ENCODE data around the gene ARID3C.

Gene ARID3C, protein sequence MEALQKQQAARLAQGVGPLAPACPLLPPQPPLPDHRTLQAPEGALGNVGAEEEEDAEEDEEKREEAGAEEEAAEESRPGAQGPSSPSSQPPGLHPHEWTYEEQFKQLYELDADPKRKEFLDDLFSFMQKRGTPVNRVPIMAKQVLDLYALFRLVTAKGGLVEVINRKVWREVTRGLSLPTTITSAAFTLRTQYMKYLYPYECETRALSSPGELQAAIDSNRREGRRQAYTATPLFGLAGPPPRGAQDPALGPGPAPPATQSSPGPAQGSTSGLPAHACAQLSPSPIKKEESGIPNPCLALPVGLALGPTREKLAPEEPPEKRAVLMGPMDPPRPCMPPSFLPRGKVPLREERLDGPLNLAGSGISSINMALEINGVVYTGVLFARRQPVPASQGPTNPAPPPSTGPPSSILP

DNA sequence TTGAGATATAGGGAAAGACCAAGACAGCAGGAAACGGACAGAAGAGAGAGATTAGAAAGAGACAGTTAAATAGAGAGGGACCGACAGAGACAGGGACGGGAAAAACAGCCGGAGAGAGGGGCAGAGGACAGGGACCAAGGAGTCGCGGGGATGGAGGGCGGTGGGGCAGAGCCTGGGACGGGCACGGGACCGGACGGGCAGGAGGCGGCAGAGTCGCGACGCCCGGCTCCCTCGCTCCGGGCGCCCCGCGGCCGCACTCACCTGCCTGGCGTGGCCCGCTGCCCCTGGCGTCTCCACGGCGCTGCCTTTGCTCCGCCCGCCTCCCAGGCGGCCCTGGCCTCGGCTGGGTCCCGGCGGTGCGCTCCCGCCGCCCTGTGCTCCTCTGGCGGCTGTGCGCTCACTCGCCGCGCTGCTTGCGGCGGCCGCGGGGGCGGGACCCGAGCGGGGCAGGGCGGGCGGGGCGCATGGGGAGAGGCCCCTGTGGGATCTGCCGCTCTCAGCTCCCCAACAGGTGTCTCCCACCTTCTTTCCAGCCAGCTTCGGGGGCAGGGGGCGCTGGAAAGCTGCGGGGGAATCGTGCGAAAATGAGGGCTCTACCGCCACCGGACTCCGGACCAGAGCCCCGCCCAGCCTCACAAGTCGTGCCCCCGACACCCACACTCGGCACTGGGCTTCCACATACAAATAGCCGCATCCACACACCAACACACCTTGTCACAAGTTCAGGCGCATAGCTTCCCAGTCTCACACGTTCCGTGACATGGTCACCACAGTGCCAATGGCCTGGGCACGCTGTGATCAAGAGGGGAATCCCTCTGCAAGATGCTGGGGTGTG, at the start of gene ARID3C:
Gene ARID3C (minus strand): TSS at position 411 of the 835 bp plus-strand sequence. CDS start 1,052 bp downstream, outside the sequence.
- DNase-seq (ENCODE audit: low read depth in 2 of 2), result no peak

DNA sequence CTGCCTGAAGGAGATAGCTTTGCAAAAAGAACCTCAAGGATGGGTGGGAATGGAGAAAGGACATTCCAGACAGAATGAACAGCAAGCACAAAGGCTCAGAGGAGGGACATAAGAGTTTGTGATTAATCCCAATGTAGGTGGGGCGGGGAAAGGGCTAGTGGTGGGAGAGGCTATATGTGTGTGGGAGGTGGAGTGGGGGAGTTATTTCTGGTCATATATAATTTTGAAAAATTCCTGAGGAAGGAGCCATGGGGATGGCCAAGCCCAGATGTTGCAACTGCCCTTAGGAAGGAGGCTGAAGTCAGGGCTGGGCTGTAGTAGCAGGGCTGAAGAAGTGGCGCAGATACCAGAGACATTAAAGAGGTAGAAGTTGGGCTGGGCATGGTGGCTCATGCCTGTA, 47.0 kb upstream of the ARID3C start:
- no peak for DNase-seq (ENCODE audit: low read depth in 2 of 2)

DNA sequence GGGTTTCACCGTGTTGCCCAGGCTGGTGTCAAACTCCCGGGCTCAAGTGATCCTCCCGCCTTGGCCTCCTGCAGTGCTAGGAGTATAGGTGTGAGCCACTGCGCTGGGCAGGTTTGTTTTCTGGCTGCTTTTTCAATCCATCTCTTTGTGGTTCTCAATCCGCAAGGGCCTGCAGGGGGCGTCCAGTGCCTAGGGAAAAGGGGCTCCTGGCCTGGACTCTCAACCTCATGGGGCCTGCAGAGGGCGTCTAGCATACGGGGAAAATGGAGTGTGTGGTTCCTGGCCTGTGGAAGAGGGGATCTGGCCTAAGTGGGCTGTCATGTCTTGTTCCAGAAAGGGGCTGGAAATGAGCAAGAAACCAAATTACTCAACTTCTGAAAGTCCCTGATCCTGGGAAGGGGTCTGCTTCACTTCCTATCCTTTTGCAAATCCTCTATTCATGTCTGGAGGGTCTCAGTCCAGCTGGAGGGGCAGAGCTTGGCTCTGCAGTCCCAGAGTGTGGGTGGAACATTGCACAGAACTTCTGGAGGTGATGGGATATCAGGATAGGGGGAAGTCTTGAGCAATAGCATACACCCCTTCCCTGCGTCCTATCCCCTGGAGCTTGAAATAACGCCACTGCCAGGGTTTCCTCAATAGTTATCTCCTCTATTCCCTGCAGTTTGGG, 46.3 kb upstream of the ARID3C start:
- peak in 1 of 2 donors; percentile 36 for DNase-seq (ENCODE audit: low read depth in 2 of 2)

DNA sequence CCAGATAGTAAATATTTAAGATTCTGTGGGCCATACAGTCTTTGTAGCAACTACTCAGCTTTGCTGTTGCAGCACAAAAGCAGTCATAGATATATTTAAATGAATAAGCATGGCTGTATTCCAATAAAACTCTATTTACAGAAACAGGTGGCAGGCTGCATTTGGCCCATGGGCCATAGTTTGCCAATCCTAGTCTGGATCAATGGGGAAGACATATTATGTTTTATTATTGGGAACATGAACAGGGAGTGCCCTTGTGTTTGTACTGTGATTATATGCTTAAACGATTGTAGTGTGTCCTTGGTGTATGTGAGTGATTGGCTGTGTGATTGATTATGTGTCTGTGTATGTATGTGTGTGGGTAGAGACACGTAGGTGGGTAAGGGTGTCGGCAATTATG, 45.6 kb upstream of the ARID3C start:
- DNase-seq (ENCODE audit: low read depth in 2 of 2), result no peak

DNA sequence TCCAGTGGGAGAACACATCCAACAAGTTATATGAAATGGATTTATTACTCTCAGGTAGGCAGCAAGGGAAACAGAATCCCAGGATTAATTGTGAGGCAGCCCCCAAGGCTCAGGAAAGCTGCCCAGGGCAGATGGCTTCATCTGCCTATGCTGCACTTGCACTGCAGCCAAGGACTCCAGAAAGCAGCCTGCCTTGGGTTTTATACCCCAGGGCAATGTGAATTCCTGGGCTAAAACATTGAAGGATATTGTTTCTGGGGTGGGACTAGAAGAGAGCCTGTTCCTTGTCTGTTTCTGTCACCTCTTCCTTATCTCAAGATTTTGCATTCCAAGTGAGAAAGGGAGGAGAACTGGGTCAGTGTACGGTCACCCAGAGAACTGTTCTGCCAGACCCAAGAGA, 42.4 kb upstream of the ARID3C start:
- DNase-seq (ENCODE audit: low read depth in 2 of 2), result no peak

DNA sequence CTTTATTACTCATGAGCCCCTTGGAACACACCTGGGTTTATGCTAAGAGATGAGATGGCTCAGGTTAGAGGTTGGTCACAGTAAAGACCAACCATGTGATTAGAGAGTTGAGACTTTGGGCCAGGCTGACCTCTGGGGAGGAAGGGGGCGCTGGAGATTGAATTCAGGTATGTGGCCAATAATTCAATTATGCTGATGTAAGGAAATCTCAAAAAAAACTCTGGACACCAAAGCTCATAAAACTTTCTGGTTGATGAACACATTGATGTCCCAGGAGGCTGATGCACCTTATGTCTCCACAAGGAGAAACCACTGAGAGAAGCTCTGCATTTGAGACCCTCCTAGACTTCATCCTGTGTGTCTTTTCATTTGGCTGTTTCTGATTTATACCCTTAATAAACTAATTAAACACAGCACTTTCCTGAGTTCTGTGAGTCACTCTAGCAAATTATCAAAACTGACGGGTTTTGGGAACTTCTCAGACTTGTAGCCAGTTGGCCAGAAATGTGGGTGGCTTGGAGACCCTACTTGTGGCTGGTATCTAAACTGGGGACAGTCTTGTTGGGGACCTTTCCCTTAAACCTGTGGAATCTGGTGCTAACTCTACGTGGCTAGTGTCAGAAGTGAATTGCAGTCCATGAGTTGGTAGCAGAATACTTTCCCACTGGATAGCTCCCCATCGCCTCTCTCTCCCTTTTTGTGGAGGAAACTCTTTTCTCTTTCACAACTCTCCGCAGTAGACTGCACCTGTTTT, 41.1 kb upstream of the ARID3C start:
- no peak for DNase-seq (ENCODE audit: low read depth in 2 of 2)

DNA sequence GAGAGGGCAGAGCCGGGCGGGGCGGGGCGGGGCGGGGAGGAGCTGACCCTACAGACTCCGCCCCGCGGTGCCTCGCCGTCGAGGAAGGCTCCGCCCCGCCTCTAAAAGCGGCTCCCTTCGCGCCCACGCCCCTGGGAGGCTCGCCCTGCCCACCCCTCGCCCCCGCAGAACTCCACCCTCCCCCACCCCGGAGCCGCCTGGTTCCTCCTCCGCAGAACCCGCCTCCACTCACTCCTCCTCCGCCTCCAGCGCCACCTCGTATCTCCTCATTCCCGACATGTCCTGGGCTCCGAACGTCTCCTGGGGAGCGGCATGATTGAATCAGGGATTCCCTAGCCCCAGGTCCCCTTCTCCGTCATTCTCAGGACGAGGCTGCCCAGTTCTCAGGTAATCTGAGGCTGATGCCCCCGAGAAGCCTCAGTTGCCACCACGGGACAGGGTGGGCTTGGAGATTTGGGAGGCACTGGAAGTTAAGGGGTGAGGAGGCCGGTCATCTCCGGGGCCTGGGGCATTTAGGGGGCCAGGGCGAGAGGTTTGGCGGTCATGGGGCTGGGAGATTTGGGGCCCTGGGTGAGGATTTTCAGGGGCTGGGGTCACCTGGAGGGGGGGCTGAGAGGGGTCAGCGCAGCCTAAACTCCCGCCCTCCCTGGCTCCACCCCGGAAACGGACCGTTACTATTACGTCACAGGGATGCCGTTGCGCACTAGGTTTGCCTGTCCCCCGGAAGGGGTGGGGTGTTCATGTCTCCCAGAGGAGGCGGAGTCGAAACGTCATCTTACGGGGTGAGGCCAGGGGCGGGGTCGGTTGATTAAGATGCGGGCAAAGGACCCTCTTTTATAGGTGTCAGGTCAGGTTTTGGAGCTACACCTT, 36.8 kb upstream of the ARID3C start:
- DNase-seq (ENCODE audit: low read depth in 2 of 2), result peak; percentile 52 to 78

DNA sequence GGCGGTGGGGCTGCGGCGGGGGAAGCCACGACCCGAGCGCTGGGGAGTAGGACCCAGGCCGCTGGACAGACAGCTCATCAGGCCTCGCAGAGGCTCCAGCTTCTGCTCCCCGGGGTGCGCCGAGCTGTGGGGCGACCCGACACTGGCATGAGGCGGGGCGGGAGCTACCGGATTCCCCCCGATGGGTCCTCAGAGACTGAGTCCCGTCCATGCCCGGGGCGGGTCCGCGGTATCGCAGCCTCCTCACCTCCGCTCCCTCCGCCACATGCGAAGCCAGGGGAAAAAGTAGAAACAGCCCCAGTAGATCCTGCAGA, 36.2 kb upstream of the ARID3C start:
- DNase-seq (ENCODE audit: low read depth in 2 of 2), result no peak

DNA sequence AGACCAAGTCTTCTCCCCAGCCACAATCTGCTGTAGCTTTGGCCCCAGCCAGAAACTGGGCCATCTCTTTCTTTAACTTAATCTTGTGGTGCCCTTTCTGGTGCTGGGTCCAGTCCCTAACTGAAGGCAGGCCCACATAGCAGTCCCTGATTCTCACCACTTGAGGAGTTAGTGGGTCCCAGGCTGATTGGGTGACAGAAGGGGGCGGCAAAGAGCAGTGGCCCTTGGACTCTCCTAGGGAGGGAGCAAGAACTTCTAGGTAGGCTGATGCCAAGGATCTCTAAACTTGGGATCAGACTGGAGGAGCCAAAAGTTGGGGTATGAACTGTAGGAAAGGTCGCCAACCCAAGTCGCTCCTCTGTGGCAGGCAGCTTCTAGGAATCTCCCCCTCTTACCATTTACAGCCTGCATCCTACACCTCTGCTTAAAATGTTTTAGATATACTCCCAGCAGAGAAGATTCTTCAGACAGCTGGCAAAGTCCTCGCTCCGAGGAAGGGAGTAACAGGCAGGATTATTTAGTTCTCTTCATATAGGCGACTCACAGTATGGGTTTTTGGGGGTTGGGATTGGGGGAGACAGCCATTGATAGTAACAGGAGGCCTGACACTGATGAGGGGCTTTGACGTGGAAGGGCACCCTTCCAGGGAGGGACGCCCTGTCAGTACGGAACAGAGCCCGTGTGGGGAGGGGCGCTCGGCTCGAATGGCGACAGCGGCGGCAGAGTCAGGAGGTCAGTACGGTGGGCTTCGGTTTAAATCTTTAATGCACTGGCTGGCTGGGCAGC, 35.6 kb upstream of the ARID3C start:
- DNase-seq (ENCODE audit: low read depth in 2 of 2), result peak in 1 of 2 donors; percentile 61

DNA sequence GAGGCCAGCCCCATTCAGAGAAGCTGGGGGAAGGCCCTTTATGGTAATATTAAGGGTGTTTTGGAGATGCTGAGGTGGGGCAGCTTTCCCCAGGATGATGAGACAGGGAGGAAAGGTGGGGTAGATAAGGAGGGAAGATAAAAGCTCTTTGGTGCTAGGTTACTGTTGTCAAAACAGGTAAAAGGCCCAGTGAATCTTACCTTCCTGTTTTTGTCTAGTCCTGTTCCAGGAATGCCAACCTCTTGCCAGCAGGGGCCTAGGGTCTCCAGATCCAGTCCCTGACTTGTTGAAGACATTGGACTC, 34.4 kb upstream of the ARID3C start:
- no peak for DNase-seq (ENCODE audit: low read depth in 2 of 2)

DNA sequence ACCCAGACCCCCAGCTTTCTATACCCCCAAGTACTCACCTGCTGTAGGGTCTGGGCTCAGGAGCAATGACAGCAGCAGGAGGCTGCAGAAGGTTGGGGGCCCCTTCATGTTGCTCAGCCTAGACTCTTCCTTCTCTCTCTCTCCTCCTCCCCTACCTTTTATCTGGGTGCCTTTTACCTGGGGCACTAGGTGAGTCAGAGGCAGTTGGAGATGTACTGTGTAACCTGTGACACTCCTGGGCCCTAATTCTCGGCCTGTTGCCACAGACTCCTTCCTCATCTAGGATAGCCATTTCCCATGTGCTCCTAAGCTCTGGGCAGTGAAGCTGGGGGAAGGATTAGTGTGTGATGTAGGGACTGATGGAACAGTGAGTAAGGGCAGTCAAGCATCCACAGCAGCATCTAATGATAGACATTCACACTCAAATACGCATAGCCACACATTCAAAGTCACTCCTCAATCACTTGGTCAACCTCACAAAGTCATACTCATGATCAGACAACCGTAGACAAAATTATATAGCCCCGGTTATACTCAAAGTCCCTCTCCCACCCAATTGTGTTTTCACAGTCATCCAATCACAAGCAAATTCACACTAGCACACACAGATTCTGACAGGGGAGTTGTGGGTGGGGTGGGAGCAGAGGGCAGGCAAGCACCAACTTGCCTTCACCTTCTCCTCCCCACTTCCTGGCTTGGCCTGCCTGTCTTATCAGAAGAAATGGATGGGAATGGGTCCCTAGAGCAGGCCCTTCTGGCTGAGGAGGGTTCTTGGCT, 33.8 kb upstream of the ARID3C start, which contains the start of gene CCL27:
Gene CCL27 (minus strand): TSS at position 132 of the 777 bp plus-strand sequence. CDS start 24 bp downstream, at position 108.
- DNase-seq (ENCODE audit: low read depth in 2 of 2), result no peak

DNA sequence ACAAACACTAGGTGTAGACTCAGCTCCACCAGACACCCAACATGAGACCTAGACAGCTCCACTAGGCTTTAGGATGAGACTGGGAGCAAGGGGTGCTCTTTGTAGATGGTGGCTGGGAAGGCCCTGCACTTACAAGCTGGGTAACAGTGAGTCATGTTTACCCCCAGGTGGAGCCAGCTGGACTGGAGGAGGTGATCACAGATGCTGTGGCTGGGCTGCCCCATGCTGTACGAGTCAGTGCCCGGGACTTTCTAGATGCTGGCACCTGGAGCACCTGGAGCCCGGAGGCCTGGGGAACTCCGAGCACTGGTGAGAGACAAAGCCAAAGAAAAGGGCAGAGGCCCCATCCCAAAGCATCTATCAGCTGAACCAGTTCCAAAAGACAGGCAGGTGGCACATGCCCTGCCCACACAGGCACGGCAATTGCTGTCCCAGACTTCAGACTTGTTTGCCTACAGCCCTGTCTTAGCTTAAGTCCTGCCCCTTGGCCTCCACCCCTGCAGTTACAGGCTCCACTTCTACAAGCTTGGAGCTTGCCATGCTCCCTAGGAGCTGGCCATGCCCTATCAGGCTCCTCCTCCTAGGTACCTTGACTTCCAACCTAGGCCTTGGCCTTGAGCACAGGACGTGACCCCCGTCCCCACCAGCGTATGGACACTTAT, 30.9 kb upstream of the ARID3C start:
- no peak for DNase-seq (ENCODE audit: low read depth in 2 of 2)

DNA sequence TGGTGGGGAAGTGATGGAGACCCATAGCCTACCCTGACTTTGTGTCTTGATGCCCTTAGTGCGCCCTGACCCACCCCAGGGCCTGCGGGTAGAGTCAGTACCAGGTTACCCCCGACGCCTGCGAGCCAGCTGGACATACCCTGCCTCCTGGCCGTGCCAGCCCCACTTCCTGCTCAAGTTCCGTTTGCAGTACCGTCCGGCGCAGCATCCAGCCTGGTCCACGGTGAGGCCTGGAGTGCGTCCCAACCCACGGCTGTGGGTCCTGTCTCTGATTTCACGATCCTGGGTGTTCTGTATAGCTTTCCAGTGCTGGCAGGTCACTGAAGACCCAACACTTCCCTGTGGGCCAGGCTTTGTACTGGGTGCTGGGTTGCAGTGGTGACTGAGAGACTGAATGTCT, 29.6 kb upstream of the ARID3C start:
- DNase-seq (ENCODE audit: low read depth in 2 of 2), result no peak

DNA sequence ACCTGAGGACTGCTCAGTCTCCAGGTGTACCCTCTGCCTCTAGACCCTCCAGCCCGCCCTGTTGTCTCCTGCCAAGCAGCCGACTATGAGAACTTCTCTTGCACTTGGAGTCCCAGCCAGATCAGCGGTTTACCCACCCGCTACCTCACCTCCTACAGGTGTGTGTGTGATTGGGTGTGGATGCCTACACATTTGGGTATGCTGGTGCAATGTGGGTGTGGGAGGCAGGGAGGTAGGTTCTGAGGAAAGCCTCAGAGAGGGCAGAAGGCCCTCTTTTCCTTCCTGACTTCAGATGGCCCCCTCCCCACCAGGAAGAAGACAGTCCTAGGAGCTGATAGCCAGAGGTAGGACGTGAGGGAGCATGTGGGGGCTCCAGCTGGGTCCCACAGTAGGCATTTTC, 28.1 kb upstream of the ARID3C start:
- no peak for DNase-seq (ENCODE audit: low read depth in 2 of 2)

DNA sequence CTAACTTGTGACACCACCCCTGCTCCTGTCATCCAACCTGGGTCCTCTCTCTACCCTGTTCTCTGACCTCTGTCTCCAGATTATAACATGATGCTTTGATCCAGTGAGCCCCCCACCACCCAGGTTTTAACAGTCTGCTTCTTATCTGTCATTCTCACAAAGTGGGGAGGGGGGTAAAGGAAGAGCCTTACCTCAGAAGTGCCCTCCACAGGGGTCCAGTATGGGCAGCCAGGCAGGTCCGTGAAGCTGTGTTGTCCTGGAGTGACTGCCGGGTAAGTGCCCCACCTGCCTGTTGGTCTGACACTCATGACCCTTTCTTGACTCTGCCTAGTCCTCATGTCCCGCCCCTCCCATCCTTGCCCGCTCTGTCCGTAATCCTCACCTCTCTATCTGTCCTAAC, 26.5 kb upstream of the ARID3C start:
- no peak for DNase-seq (ENCODE audit: low read depth in 2 of 2)

DNA sequence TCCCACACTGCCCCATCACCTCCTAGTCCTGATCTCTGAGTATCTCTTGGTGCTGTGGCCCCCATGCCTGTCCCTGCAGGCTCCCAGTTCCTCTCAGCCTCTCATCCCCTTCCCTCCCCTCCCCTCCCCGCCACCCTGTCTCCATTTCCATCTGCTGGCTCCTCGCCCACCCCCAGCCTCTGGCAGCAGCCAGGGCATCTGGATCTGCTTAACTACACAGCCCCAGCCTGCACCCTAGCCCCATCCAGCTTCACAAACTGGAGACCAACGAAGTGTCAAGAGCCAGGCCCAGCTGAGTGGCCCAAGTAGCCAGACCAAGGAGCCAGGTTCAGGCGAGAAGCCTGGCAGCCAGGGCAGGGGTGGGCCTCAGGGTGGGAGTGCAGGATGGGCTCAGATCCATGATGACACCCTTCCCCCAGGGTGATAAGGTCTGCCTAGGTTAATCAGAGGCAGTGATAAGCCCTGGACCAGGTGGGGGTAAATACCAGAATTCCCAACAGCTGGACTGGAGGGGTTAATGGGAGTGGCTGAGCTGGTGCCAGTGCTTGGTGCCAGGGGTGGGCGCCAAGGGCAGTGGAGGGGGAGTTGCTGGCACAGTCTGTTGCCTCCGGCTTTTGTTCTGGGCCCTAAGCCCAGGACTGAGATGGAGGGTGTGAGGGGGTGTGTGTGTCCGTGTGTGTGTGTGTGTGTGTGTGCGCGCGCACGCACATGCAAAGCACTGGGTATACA, 25.6 kb upstream of the ARID3C start:
- no peak for DNase-seq (ENCODE audit: low read depth in 2 of 2)

DNA sequence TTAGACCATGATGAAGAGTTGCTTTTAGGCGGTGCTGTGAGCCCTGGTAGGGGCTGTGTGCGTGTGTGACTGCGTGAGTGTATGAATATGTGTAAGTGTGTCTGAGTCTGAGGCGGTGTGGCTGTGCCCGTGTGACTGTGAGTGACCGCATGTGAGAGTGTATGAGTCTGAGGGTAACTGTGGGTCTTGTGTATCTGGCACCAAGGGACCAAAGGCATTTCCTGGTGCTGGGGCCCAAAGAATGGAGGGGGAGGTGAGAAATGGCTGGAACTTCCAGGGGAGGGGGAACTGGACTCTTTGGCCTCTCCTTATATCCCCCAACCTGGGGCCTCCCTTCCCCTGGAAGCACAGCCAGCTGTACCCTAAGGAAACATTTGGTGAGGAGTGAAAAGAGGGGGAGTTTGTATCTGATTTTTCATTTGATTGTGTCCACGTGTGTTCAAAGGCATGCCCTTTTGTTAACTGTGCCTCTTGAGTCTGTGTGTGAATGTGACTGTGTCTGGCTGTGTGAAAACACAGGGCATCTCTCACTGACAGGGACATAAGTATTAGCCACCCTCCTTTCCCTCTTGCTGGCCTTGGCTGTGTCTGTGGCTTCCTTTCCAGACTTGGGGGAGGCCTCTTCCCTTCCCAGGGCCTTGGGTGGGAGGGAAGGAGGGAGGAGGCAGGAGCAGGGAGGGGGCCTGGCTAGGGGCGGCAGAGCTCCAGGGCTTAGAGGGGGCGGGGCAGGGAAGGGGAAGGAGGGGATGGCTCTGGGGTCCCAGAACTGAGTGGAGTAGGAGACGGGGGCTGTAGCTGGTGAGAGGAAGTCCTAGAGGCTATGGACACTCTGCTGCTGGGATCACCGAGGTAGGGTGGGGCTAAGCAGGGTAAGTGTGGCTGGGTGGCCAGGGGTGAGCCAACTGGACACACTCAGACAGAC, 24.5 kb upstream of the ARID3C start:
- no peak for DNase-seq (ENCODE audit: low read depth in 2 of 2)

Measured in stimulated activated CD4-positive, alpha-beta T cell treated with anti-CD3 and anti-CD28 coated beads, Interleukin-1b, Interleukin-23, amount 100 ng/mL, for 1 hour (primary cell).